LoVo (cell line): Measurements from ENCODE around the gene DNM2.
"Not testable (repeated sequence)": the region's sequence is repeated elsewhere in the genome, so short reads cannot be mapped to it uniquely, and the experiment has no call there.

Experiments used
- DNase-seq: peaks from one replicate; pipeline ENCODE4 v3.0.0-alpha.2; 2016; ENCODE audit warnings: low spot score

DNM2 gene

DNA sequence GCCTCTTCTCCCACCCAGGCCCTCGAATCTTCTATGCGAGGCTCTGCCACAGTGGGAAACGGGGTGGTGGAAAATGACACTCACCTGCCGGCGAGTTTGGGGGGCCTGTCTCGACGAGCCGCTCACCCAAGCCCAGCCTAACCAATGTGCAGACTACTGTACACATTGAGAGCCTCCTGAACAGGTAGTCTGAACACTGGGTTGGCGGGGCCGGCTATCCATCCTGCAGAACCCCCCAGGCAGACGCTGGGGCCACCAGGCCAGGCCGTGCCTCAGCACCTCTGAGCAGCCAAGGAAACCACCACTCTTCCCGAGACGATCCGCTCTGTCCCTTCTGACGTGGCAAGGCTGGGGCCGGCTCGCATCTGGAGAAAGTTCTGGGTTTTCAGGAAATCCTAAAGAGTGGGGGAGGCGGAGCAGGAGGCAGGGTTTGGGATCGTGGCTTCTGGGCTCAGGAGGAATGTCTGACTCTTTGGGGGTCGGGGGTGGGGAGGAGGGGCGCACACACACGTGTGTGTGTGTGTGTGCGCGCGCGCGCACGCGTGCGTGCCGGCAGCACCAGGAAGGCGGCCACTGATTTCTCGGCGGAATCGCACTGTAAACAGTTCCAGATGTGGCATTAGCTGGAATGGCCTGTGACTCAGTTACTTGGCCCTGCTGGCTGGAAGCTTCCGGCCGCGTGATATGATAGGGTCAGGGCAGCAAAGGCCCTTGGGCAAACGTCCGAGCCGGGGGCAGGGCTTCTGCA is 99.6 kb downstream of the DNM2 start:
- no peak for DNase-seq

DNA sequence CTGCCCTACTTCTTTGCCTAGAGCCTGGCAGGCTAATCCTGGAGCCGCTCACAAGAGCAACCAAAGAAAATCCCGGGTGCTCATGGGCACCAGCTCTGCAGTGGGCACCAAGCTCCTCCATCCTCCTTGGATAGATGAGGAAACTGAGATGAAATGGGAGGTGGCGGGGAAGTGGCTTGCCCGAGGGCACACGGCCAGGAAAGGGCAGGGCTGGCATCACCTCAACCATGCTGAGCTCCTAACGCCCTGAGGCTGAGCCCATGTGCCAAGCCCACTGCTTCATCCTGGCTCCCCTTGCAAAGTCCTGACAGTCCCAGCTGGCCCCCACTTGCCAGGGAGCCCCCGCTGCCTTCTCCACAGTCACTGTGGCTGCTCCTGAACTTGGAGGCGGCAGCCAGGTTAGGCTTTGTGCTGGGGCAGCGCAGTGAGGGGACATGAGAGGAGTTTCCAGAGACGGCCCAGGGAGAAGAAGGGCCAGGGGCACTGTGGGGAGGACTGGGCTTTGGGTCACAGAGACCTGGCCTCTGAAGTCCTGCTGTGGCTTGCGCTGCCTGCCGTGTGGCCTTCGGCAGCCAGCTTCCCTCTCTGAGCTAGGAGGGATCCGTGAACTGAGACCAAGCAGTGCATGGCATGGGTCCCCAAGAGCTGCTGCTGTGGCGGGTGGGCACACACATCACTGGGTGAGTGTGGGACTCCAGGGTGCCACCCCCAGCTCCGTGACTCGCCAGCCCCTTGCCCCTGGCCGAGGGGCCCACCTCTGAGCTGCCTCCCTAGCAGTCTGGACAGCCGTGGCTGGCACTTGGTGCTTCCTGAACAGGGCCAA is 100.6 kb downstream of the DNM2 start:
- DNase-seq: no peak

DNA sequence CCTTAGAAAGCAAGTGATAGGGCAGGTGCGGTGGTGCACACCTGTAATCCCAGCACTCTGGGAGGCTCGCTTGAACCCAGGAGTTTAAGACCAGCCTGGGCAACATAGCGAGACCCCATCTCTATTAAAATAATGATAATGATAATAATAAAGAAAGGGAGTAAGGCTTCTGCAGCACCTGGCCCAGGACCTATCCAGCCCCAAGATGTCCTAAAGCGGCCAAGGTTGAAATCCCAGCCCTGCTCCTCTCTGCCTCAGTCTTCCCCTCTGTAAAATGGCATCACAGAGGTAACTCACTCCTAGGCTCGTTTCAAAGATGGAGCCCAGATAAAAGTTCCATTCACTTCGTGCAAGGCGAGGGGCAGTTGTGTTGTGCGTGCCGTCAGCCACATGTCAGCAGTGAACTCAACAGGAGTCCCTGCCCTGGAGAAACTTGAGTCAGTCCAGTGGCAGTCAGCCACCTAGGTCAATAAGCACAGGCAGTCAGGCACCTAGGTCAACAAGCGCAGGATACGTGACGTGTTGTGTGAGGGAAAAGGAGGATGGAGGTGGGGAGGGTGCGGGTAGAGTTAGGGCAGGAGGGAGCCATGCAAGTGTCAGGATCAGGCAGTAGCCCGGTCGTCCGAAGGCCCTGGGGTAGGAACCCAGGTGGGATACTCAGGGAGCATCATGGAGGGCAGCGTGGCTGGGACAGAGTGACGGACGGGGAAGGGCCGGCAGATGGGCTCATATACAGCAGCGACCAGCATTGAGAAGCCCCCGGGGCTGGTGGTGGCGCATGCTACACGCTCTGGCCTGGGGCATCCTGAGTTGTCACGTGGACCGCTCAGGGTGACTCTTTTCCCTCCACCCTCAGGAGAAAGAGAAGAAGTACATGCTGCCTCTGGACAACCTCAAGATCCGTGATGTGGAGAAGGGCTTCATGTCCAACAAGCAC is 101.5 kb downstream of the DNM2 start:
- DNase-seq: no peak

DNA sequence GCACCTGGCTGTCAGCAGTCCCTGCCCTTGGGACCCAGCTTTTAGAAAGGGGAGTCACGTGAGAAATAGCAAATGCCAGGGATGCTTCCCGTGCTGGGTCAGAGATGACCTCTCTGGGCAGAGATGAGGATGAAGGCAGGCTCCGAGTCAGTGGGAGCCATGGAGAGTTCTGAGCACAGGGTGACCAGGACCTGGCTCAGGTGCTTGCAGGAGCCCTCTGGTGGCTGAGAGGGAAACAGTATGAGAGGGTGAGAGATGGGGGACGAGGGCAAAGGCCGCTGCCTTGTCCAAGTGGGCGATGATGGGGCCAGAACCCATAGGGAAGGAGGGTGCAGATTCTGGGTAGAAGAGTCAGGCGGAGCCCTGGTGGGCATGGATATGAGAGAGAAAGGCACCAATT is 102.3 kb downstream of the DNM2 start:
- peak; percentile 5 for DNase-seq

DNA sequence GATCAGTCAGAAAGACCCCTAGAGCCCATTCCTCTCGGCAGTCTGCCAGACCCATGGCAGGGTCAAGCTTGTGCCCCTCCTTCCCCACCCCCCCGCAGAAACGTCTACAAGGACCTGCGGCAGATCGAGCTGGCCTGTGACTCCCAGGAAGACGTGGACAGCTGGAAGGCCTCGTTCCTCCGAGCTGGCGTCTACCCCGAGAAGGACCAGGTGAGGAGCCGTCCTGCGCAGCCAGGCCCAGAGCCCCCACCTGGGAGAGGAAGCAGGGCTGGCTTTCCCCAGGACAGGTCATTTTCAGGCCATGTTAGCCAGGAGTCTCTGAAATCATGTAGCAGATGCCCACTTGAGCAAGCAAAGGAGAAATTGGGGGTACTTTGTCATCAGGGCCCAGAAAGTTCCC is 105.8 kb downstream of the DNM2 start:
- no peak for DNase-seq

DNA sequence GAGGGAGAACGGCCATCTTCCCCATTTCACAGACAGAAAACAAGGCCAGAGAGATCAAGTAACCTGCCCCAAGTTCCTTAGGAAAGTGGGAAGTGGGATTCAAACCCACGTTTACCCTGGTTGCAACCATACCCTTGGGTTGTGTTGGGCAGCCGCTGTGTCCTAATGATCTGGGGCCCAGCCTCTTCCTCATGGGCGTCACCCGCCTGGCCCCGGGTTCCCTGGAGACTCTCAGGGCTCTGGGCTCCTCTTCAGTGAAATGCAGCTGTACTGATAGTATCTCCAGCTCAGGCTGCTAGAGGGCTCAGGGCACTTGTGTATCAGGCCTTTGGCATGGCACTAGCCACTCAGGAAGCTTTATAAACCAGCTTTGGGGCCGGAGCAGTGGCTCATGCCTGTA is 108.4 kb downstream of the DNM2 start:
- no peak for DNase-seq

DNA sequence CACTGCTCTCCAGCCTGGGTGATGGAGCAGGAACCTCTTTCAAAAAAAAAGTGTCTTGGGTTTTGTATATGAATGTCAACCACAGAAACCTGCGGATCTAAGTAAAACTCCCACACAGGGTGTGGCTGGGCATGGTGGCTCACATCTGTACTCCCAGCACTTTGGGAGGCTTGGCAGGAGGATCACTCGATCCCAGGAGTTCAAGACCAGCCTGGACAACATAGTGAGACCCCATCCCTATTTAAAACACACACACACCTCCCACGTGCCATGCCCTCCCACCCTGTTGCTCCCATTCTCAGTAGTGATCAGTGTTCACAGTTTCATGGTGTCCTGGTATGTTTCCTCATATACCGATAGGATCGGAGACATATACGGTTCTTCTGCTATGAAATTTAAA is 109.0 kb downstream of the DNM2 start:
- no peak for DNase-seq

DNA sequence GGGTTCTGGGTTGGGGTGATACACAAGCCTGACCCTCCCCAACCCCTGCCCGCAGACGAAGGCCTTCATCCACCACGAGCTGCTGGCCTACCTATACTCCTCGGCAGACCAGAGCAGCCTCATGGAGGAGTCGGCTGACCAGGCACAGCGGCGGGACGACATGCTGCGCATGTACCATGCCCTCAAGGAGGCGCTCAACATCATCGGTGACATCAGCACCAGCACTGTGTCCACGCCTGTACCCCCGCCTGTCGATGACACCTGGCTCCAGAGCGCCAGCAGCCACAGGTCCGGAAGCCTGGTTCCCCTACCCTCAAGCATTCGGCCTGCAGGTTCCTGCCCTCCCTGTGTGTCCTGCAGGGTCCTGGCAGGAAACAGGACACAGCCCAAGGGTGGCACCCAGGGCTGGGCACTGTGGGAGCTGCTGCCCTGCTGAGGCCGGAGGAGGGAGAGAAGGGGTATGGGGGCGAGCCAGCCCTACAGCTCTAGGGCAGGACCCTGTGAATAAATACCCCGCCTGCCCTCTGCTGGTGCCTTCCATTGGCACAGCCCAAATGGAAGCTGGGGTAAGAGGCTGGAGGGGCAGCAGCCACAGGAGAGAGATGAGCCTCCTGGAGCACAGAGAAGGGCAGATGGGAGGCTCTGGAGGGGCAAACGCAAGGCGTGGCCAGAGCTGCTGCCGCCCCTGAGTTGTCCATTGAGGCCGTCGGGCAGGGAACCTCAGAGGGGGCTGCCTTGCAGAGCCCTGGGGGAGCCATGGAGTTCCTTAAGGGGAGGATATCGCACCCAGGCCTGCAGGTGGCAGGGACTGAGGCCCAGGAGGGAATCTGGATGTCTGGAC is 111.3 kb downstream of the DNM2 start:
- DNase-seq: no peak

DNA sequence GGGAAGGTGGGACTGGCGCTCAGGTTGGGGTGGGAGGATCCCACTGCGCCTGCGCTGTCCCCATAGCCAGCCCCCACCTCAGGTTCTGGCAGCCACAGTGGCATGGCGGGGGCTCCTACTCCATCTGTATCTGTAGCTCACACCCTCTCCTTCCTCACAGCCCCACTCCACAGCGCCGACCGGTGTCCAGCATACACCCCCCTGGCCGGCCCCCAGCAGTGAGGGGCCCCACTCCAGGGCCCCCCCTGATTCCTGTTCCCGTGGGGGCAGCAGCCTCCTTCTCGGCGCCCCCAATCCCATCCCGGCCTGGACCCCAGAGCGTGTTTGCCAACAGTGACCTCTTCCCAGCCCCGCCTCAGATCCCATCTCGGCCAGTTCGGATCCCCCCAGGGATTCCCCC is 112.1 kb downstream of the DNM2 start:
- DNase-seq: no peak

DNA sequence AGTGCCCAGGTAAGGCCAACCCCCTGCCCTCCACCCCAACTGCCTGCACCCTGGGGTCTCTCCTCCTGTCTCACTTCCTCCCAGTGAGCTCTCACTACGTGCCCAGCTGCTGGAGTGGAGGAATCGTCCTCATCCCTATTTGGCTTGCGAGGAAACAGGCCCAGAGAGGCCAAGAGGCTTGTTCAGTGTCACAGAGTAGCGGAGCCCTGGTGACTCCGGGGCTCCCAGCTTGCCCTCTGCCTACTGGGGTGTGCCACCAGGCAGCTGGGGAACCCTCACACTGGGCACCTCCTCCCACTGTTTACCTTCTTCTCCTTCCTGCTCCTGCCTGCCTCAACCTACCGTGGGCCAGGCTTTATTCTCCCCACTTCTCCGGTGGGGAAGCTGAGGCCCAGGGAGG is 112.5 kb downstream of the DNM2 start:
- DNase-seq: no peak

DNA sequence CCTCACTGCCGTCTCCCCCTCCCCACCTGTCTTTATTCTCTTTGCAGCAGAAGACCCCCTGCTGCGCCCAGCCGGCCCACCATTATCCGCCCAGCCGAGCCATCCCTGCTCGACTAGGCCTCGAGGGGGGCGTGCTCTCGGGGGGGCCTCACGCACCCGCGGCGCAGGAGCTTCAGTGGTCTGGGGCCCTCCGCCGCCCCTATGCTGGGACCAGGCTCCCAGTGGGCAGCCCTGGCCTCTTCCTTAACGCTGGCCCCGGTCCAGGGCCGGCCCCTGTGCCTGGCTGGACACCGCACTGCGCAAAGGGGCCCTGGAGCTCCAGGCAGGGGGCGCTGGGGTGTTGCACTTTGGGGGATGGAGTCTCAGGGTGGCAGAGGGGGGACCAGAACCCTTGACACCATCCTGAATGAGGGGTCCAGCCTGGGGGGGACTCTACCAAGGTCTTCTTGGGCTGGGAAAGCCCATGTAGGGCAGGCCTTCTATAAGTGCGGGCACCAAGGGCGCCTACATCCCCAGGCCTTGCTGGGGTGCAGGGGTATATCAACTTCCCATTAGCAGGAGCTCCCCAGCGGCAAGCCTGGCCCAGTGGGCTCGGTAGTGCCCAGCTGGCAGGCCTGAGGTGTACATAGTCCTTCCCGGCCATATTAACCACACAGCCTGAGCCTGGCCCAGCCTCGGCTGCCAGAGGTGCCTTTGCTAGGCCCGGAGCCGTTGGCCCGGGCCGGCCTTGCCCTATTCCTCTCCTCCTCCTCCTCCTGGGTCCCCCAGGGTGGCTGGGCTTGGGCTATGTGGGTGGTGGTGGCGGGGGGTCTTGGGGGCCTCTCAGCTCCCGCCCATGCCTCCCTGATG is 113.3 kb downstream of the DNM2 start:
- DNase-seq: no peak

DNA sequence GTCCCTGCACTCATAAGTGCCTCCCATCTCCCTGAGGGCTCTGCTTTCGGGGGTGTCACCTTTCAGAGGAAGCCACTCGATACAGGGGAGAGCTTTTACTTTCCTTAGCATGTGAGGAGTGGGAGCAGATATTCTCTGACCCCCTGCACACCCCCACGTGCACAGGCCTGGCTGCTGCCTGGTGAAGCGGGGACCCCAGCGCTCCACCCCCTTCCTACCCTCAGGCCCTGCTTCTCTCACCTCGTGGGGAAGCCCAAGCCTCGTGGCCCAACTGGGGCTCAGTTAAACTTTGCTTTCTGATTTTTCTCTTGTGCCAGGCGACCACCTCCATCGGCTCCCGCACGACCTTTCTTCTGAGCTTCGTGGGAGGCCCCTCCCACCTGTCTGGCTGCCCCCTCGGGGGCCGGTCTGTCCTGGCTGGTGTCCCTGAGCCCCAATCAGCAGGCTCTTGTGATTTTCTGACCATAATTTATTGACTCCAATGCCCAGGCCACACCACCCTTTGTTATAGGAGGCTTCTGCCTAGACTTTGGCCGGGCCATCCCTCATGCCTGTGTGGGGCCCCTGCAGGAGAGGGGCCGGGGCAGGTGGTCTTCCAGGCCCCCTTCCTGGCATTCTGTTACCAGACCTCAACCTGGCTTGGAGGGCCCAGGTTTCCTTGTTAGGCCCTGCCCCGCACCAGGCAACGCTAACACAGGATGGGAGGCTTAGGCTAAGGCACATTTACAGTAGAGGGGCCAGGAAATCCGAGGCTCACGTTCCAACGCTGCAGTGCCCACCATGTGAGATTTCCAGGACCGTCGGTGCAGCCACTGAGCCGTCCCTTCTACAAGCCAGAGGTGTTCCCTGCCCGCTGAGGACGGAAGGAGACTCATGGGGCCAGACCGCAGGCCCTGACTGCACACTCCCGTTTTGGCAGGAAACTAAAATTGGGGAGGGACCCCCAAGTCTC is 114.4 kb downstream of the DNM2 start:
- DNase-seq: no peak

DNA sequence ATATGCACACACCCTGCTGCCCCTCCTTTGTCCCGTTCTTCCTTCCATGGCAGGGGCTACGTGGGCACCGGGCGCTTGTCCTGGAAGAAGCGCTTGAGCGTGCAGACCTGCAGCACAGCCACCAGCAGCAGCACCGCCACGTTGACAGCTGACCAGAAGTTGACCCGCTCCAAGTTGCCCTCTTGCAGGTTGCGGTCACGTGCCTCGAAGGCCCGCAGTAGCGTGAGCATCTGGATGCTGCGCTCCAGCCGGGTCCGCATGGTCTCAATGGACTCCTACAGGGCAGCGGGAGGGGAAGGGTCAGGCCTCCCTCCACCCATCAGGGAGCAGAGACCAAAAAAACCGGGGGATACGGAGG is 115.0 kb downstream of the DNM2 start:
- no peak for DNase-seq

DNA sequence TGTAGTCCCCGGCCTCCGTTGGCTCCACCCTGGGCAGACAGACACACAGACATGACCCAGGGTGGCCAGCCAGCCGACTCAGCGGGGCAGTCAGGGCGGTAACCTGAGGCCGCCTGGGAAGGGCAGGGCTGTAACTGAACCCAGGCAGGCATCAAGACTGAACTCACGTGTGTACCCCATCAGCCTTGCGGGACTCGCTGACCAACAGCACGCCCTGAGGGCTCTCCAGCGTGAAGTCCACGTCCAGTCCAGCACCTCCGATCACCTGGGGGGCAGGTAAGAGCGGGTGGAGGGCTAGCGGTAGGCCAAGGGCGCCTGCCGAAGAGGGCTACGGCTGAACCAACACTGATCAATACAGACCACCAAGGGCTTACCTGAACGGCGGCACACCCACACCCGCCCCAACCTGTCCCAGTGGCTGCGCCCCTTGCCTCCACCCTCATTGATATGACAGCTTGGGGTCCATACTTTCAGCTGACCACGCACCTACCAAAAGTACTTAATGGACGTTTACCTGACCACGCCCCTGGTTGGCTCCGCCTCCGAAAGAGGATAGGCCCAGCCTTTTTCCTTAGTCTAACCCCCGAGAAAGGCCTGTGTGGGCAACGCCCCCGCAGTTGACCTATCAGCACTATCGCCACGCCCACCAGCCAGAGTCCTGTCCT is 117.3 kb downstream of the DNM2 start:
- no peak for DNase-seq

DNA sequence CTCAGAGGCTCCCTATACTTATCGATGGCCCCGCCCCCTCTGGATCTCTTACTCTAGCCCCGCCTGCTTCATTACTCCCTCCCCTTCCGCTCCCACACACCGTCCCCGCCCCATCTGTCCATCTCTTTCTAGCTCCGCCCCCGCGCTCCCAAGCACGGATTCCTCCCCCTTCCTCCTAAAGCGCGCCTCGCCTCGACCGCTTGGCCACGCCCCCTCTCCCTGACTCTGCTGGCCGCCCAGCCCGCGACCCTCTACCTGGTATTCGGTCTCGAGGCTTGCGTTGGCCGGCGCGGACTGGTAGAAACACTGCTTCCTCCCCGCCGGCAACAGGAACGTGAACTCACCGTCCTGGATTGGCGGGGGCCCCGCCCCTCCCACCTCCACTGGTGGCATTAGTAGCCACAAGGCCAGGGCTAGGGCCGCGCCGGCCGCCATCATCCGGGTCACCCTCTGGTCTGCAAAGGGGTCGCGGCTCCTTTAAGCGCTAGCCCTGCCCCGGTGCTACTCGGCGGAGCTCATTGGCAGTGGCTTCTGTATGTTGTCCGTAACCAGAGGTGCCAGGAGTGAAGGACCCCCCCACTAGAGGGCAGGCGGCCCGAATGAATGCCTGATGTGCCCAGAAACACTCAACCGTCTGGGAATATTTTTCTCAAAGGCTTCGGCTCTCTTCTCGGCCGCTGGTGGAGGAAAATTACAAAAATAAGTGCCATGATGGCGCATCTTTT is 118.0 kb downstream of the DNM2 start, which contains the start of gene TMED1:
Gene TMED1 (minus strand): TSS at position 459 of the 725 bp plus-strand sequence. CDS start 21 bp downstream, at position 438.
- DNase-seq: peak; percentile 99

DNA sequence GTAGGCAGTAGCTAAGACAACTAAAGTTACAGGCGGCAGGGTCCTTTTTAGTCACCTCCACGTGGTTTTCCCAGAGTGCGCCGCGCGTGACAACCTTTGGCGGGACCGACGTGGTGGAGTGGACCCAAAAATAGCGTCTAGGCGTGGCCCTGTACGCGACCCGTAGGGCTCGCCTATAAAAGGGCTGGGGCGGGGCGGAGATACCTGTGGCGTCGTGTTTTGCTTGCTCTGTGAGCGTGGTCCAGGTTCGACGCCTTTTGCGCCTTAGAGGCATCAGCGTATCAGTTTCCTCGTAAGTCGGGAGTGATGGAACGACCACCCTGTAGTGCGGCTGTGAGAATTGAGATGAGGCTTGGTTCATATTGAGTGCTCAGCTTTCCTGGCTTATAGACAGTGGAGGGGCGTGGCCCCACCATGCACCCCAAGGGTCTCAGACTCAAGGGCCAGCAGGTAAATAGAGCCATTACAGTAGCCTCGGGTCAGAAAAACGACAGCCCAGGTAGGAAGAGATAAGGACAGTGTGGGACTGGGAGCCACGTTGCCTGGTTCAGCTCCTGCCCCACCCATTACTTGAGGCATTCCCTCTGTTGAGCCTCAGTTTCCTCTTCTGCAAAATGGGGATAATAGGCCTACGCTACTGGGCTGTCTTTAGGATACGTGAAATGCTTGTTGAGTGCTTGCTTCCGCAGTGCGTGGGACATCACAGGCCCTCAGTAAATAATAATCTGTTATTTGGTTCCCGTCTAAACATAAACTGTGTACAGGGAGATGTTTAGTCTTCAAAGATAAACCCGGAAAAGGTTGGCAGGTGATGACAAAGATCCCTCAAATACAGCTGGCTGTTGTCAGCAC is 118.8 kb downstream of the DNM2 start:
- peak; percentile 89 for DNase-seq

DNA sequence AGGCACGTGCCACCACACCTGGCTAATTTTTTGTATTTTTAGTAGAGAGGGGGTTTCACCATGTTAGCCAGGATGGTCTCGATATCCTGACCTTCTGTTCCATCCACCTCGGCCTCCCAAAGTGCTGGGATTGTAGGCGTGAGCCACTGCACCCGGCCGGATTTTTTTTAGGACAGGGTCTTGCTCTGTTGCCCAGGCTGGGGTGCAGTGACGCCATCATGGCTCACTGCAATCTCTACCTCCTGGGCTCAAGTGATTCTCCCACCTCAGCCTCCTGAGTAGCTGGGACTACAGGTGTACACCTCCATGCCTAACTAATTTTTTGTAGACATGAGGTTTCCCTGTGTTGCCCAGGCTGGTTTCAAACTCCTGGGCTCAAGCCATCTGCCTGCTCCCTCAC is 119.8 kb downstream of the DNM2 start:
- DNase-seq: not testable (repeated sequence)
